ENCODE data around the gene PDHB. TPM values are rescaled to one million over a fixed set of nuclear protein-coding genes. Genes with fewer than 3 reads are reported as not detected.

PDHB gene
- total RNA-seq (2021; fragmentation: NEBNext Ultra II Directional; extraction: Animal tissue kit (Norgen Biotek cat#: 25700)), result 10 to 100 TPM; 85.6 to 95.7 (median 92.3) TPM
- long read RNA-seq, transcript PDHB-201 (10 exons, 1,527 nt), result major isoform, 210 of 237 reads
- long read RNA-seq, transcript PDHB-203 (9 exons, 1,535 nt), result minor isoform, 9 of 237 reads
- long read RNA-seq, partial matches to known transcripts, result 11 of 237 reads
- long read RNA-seq, other reads (novel, unspliced or antisense), result 3 of 237 reads

GRCh38 chr3:58433400-58434167 is at the start of gene PDHB:
Gene PDHB, minus strand, starts transcription at chr3:58433832. Its CDS starts 23 bp downstream, at chr3:58433809.
- Mint-ChIP-seq H3K27ac (peak within 1 kb of the TSS; percentile 79), H3K36me3 (ENCODE audit: low read depth) (peaks cover 18% of the 10 kb centered on the region), H3K4me1 (ENCODE audit: low read depth) (peaks cover 32% of the 10 kb centered on the region), H3K9me3 (no peaks in the 10 kb centered on the region), H3K27me3 (ENCODE audit: insufficient read depth) (no peaks in the 10 kb centered on the region; the same call in none of the 2 replicates), H3K4me3 (peak within 1 kb of the TSS; percentile 91)
- peak; percentile 79 for DNase-seq
- no peak for TF ChIP-seq CTCF (IDR thresholded peaks at IDR 0.05)

DNA sequence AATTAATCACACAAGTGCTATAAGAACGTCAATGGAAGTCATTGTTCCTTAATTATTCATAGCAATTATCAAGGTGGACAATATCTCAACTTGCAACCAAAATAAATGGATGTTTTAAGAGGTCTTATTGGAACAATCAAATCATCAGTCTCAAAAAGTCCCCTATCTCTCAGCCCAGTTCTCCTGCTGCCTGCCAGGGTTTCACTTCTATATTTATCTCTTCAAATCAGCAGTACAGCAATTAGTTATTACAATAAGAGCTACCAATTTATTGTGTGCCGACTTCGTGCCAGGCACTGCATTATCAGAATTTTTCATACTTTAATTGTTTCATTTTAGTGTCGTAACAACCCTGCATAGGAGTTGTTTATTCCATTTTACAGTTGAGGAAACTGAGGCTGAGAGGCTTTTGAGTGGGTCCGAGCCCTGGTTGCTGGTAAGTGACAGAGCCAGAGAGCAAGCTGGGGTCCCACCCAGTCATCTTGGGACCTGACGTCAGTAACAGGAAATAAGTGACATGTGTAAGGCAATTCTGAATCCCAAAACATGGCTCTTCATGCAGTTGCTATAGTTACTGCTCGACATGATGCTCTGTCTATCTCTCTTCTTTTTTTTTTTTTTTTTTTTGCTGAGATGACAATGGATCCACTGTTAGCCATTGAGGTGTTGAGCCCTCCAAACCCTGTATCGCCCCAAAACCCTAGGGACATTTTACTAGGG is 49.4 kb upstream of the PDHB start:
- no peak overlapping the region for H3K4me3 Mint-ChIP-seq
- peaks cover 16% of the 10 kb centered on the region for H3K27me3 Mint-ChIP-seq (ENCODE audit: insufficient read depth)
- TF ChIP-seq CTCF (IDR thresholded peaks at IDR 0.05), result no peak
- H3K4me1 Mint-ChIP-seq (ENCODE audit: low read depth), result peaks cover 23% of the 10 kb centered on the region
- peaks cover 14% of the 10 kb centered on the region; the same call in 1 of the 2 replicates for H3K9me3 Mint-ChIP-seq
- peaks cover 7% of the 10 kb centered on the region; the same call in 1 of the 2 replicates for H3K36me3 Mint-ChIP-seq (ENCODE audit: low read depth)
- H3K27ac Mint-ChIP-seq, result no peak overlapping the region
- no peak for DNase-seq

GRCh38 chr3:58480309-58480708 is 46.7 kb upstream of the PDHB start:
- no peak for TF ChIP-seq CTCF (IDR thresholded peaks at IDR 0.05)
- H3K9me3 Mint-ChIP-seq, result peaks cover 14% of the 10 kb centered on the region; the same call in 1 of the 2 replicates
- peaks cover 7% of the 10 kb centered on the region; the same call in 1 of the 2 replicates for H3K36me3 Mint-ChIP-seq (ENCODE audit: low read depth)
- peaks cover 22% of the 10 kb centered on the region for H3K27me3 Mint-ChIP-seq (ENCODE audit: insufficient read depth)
- no peaks in the 10 kb centered on the region for H3K4me1 Mint-ChIP-seq (ENCODE audit: low read depth)
- no peak overlapping the region for H3K27ac Mint-ChIP-seq
- no peak for DNase-seq
- no peak overlapping the region for H3K4me3 Mint-ChIP-seq

- no peak overlapping the region for H3K27ac Mint-ChIP-seq
- no peaks in the 10 kb centered on the region for H3K4me1 Mint-ChIP-seq (ENCODE audit: low read depth)
- H3K4me3 Mint-ChIP-seq, result no peak overlapping the region
- peaks cover 25% of the 10 kb centered on the region for H3K27me3 Mint-ChIP-seq (ENCODE audit: insufficient read depth)
- no peak for TF ChIP-seq CTCF (IDR thresholded peaks at IDR 0.05)
- peaks cover 14% of the 10 kb centered on the region; the same call in 1 of the 2 replicates for H3K9me3 Mint-ChIP-seq
- H3K36me3 Mint-ChIP-seq (ENCODE audit: low read depth), result peaks cover 7% of the 10 kb centered on the region; the same call in 1 of the 2 replicates
- DNase-seq, result no peak
Measured at GRCh38 chr3:58478781-58479180, 45.1 kb upstream of the PDHB start.

GRCh38 chr3:58474967-58475578 is 41.4 kb upstream of the PDHB start:
- no peak overlapping the region for H3K4me3 Mint-ChIP-seq
- TF ChIP-seq CTCF (IDR thresholded peaks at IDR 0.05), result no peak
- H3K9me3 Mint-ChIP-seq, result 0 out of 2 replicates have a peak, but pooled peaks cover 5% of the 10 kb centered on the region
- H3K27me3 Mint-ChIP-seq (ENCODE audit: insufficient read depth), result peaks cover 17% of the 10 kb centered on the region
- H3K4me1 Mint-ChIP-seq (ENCODE audit: low read depth), result peaks cover 16% of the 10 kb centered on the region
- no peak for DNase-seq
- H3K36me3 Mint-ChIP-seq (ENCODE audit: low read depth), result 0 out of 2 replicates have a peak, but pooled peaks cover 4% of the 10 kb centered on the region
- no peak overlapping the region for H3K27ac Mint-ChIP-seq

Measured in HFFc6 (cell line).